H1 (cell line): ENCODE data around the gene PCID2. TPM values are rescaled to one million over a fixed set of nuclear protein-coding genes. Genes with fewer than 3 reads are reported as not detected.

Source experiments
- CBX8 ChIP-seq: fragments of 300-800, 300-1000 bp; sonication (generic); IDR thresholded peaks from 2 replicates; pipeline ENCODE4 v1.7.1; 2016; ENCODE audit warnings: low read depth, low read length, borderline replicate concordance
- CREB1 ChIP-seq: IDR thresholded peaks from 2 replicates; pipeline ENCODE4 v1.6.1; 2012; ENCODE audit warnings: inconsistent platforms
- HDAC2 ChIP-seq, 2 experiments: fragments of 300-600 bp in 1 of 2; sonication (generic) in 1 of 2; IDR thresholded peaks; 2 replicates each; pipeline ENCODE4 v1.6.1; 2011 to 2012; ENCODE audit warnings: low read depth in 2 of 2, low read length in 2 of 2, mild to moderate bottlenecking in 2 of 2, moderate library complexity in 2 of 2, borderline replicate concordance in 1 of 2, inconsistent platforms in 1 of 2
- POU5F1 ChIP-seq: IDR thresholded peaks from 2 replicates; pipeline ENCODE4 v1.6.1; 2011; ENCODE audit warnings: low read depth, mild to moderate bottlenecking, low read length, moderate library complexity
- SUZ12 ChIP-seq: fragments of 200-600 bp; sonication (generic); IDR thresholded peaks from 2 replicates; pipeline ENCODE4 v1.6.1; 2012; ENCODE audit warnings: mild to moderate bottlenecking, inconsistent platforms, low read length, moderate library complexity, mixed read lengths
- TEAD4 ChIP-seq: IDR thresholded peaks from 2 replicates; pipeline ENCODE4 v1.6.1; 2012; ENCODE audit warnings: low read depth, low read length, inconsistent platforms, mixed read lengths
- polyA plus RNA-seq, 7 experiments: library from polyadenylated mRNA; depleted of rRNA in 3 of 7; stranded (reverse) in 5 of 7; unstranded in 2 of 7; fragments of >200 nt in 5 of 7; fragments of 200-250 nt in 2 of 7; gene quantifications; 1 replicate in 5 of 7; 2 replicates in 1 of 7; 4 replicates in 1 of 7; pipeline versions ENCODE4 v1.2.1 to v1.2.3, GENCODE V29; 2011 to 2013; ENCODE audit warnings: missing spikeins in 2 of 7, mixed read lengths in 2 of 7
- total RNA-seq: library from RNA; stranded (reverse); fragmentation: NEBNext Ultra II Directional; extraction: Animal tissue kit (Norgen Biotek cat#: 25700); gene quantifications from 2 replicates; pipeline ENCODE4 v1.2.1, GENCODE V29; 2021
- TF ChIP-seq, protein P1 (sequence below): IDR thresholded peaks from 2 replicates; pipeline ENCODE4 v1.6.1; 2012; ENCODE audit warnings: low read length, inconsistent platforms

The PCID2 gene
- total and polyA plus RNA-seq, 2 of the 8 experiments (the other 6 are each of a cell fraction or from before 2014, with no cell fraction given): 72.4 to 72.8 TPM

DNA sequence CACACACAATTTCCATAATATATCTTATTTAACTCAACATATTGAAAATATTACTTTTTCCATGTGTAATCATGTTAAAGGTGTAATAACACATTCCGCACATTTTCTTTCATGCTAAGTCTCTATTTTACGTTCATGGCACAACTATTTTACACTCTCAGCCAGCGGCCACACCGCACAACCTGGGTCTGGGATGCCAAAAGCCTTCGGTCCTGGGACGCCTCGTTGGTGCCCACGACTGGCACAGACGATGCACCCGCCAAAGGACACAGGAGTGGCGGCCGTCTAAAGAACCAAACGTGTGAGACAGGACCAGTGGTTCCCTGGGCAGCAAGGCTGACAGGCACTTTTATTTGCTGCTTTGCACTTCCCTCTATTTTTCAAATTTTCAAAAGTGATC lies 60.1 kb downstream of the PCID2 start (continued):
- no peak for TF ChIP-seq CREB1
- no peak for TF ChIP-seq HDAC2 (IDR thresholded peaks at IDR 0.05; ENCODE audit: borderline replicate concordance in 1 of 2, low read depth in 2 of 2, low read length in 2 of 2)
- TF ChIP-seq, protein P1, sequence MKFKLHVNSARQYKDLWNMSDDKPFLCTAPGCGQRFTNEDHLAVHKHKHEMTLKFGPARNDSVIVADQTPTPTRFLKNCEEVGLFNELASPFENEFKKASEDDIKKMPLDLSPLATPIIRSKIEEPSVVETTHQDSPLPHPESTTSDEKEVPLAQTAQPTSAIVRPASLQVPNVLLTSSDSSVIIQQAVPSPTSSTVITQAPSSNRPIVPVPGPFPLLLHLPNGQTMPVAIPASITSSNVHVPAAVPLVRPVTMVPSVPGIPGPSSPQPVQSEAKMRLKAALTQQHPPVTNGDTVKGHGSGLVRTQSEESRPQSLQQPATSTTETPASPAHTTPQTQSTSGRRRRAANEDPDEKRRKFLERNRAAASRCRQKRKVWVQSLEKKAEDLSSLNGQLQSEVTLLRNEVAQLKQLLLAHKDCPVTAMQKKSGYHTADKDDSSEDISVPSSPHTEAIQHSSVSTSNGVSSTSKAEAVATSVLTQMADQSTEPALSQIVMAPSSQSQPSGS: no peak
- no peak for TF ChIP-seq CBX8
- TF ChIP-seq POU5F1: no peak
- no peak for TF ChIP-seq TEAD4
- TF ChIP-seq SUZ12: no peak
- TF ChIP-seq, all 59 proteins: peak for 0
